Body of pancreas (tissue), 4 donors: ENCODE results near the gene ERC1.

Experiments used
- POLR2A ChIP-seq, 3 donors: fragments of 450-650 bp; IDR thresholded peaks; one replicate each; pipeline ENCODE4 v1.6.1; 2016; ENCODE audit warnings: antibody characterized with exemption in 3 of 3, mild to moderate bottlenecking in 2 of 3
- TF ChIP-seq, protein P1 (sequence below), 7 experiments: fragments of 450-650 bp in 4 of 7; fragments of 200-600 bp in 3 of 7; sonication (generic) in 3 of 7; IDR thresholded peaks; one replicate each; pipeline ENCODE4 v1.5.1; 2016 to 2019; ENCODE audit warnings: antibody characterized with exemption in 7 of 7

DNA sequence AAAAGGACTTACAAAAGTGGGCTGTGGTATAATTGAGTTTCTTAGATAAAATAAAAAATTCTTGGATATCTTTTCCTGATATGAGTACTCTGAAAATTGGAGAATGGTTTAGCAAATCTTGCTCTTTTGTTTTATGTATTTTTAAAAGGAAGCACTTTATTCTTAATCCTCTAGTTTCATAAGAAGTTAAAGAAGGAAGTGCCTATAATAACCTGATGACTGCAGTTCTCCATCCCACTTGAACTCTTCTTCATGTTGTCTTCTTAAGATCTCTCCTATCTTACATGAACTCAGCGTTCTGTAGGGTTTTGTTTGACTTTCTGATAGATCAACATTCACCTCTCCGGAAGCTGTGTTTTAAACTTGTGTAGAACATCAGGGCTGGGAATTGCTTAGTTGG, 271.0 kb downstream of the ERC1 start:
- TF ChIP-seq, protein P1, sequence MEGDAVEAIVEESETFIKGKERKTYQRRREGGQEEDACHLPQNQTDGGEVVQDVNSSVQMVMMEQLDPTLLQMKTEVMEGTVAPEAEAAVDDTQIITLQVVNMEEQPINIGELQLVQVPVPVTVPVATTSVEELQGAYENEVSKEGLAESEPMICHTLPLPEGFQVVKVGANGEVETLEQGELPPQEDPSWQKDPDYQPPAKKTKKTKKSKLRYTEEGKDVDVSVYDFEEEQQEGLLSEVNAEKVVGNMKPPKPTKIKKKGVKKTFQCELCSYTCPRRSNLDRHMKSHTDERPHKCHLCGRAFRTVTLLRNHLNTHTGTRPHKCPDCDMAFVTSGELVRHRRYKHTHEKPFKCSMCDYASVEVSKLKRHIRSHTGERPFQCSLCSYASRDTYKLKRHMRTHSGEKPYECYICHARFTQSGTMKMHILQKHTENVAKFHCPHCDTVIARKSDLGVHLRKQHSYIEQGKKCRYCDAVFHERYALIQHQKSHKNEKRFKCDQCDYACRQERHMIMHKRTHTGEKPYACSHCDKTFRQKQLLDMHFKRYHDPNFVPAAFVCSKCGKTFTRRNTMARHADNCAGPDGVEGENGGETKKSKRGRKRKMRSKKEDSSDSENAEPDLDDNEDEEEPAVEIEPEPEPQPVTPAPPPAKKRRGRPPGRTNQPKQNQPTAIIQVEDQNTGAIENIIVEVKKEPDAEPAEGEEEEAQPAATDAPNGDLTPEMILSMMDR (IDR thresholded peaks at IDR 0.05), result no peak
- TF ChIP-seq POLR2A (IDR thresholded peaks at IDR 0.05), result no peak
